A549 (cell line): ENCODE data around the gene CFAP46. TPM values are rescaled to one million over a fixed set of nuclear protein-coding genes. Genes with fewer than 3 reads are reported as not detected.

Experiments used
- ATAC-seq, 2 experiments: fragments of 200-7000 bp in 1 of 2; fragments of >200 bp in 1 of 2; cut with Nextera tagmentation in 1 of 2; cut with Tn5 transposase in 1 of 2; 3 replicates each; pipeline versions ENCODE4 v1.8.0 to v1.9.1; 2018 to 2020; ENCODE audit warnings: mild to moderate bottlenecking in 1 of 2, moderate library complexity in 1 of 2
- CTCF ChIA-PET: fragments of 300-600 bp; sonication (Branson Sonifier 250); formaldehyde crosslinking; extraction: SDS; loops from one replicate; lab custom pipeline; 2021; ENCODE audit warnings: antibody characterized with exemption, inconsistent platforms; lab: Yijun Ruan, JAX
- POLR2A ChIA-PET: fragments of 350-600 bp; formaldehyde crosslinking; extraction: SDS; loops from one replicate; lab custom pipeline; 2021; ENCODE audit warnings: antibody characterized with exemption, inconsistent platforms; lab: Yijun Ruan, JAX
- DNase-seq, 2 experiments: peaks; one replicate each; pipeline versions ENCODE4 v3.0.0 to v3.0.0-alpha.2; 2011 to 2016; ENCODE audit warnings: low read depth in 1 of 2, low spot score in 1 of 2
- FAIRE-seq: peaks from 2 replicates; lab custom pipeline; 2011; peaks lifted over from hg19 to GRCh38; lab: Jason Lieb, UNC
- H3K27ac ChIP-seq, 2 experiments: fragments of >200 bp; sonication (Bioruptor Twin); formaldehyde crosslinking; 3 replicates each; pipeline ENCODE4 v1.5.1; 2016 to 2017
- H3K4me1 ChIP-seq: fragments of >200 bp; sonication (Bioruptor Twin); formaldehyde crosslinking; 3 replicates; pipeline ENCODE4 v1.6.1; 2016
- H3K4me2 ChIP-seq: fragments of >200 bp; sonication (Bioruptor Twin); formaldehyde crosslinking; 3 replicates; pipeline ENCODE4 v1.6.1; 2016
- H3K4me3 ChIP-seq: fragments of >200 bp; sonication (Bioruptor Twin); formaldehyde crosslinking; 3 replicates; pipeline ENCODE4 v1.5.1; 2016
- H3K9me3 ChIP-seq: fragments of >200 bp; sonication (Bioruptor Twin); formaldehyde crosslinking; 3 replicates; pipeline ENCODE4 v1.6.1; 2016
- CBX8 ChIP-seq: fragments of 200-600 bp; sonication (generic); IDR thresholded peaks from 2 replicates; pipeline ENCODE4 v1.6.1; 2016
- EHF ChIP-seq: fragments of 250-450 bp; sonication (Bioruptor Pico); IDR thresholded peaks from 2 replicates; pipeline ENCODE4 v1.5.0; 2020; ENCODE audit warnings: mild to moderate bottlenecking
- ESRRA ChIP-seq: fragments of 150-350 bp; IDR thresholded peaks from 2 replicates; pipeline ENCODE4 v1.6.1; 2014; ENCODE audit warnings: mild to moderate bottlenecking, low read length, borderline replicate concordance
- FOSB ChIP-seq: fragments of 250-450 bp; sonication (Bioruptor Pico); IDR thresholded peaks from 2 replicates; pipeline ENCODE4 v1.5.0; 2020; ENCODE audit warnings: mild to moderate bottlenecking, moderate library complexity
- FOSL2 ChIP-seq, 2 experiments: fragments of 450-650 bp in 1 of 2; fragments of >200 bp in 1 of 2; sonication (Bioruptor Twin) in 1 of 2; formaldehyde crosslinking; IDR thresholded peaks; 2 replicates each; pipeline versions ENCODE4 v1.5.0 to v1.6.1; 2016 to 2020; ENCODE audit warnings: mild to moderate bottlenecking in 1 of 2, moderate library complexity in 1 of 2
- FOXS1 ChIP-seq: fragments of 250-450 bp; sonication (Bioruptor Pico); IDR thresholded peaks from 2 replicates; pipeline ENCODE4 v1.5.0; 2020; ENCODE audit warnings: mild to moderate bottlenecking, moderate library complexity
- HOXB13 ChIP-seq: fragments of 250-450 bp; sonication (Bioruptor Pico); IDR thresholded peaks from 2 replicates; pipeline ENCODE4 v1.5.0; 2020; ENCODE audit warnings: low read depth, mild to moderate bottlenecking, moderate library complexity
- HOXB5 ChIP-seq: fragments of 250-450 bp; sonication (Bioruptor Pico); IDR thresholded peaks from 2 replicates; pipeline ENCODE4 v1.5.0; 2020; ENCODE audit warnings: mild to moderate bottlenecking, moderate library complexity
- JUNB ChIP-seq: fragments of >200 bp; sonication (Bioruptor Twin); formaldehyde crosslinking; IDR thresholded peaks from 2 replicates; pipeline ENCODE4 v1.6.1; 2016
- KDM1A ChIP-seq: fragments of 200-600 bp; sonication (generic); IDR thresholded peaks from 2 replicates; pipeline ENCODE4 v1.6.1; 2016; ENCODE audit warnings: low read depth, mild to moderate bottlenecking
- MYC ChIP-seq: IDR thresholded peaks from 2 replicates; pipeline ENCODE4 v1.6.1; 2012; ENCODE audit warnings: mild to moderate bottlenecking, inconsistent platforms, low read length, improper control_type of control experiment, borderline replicate concordance
- NFE2L2 ChIP-seq: fragments of 150-350 bp; conservative IDR thresholded peaks from 2 replicates; pipeline ENCODE4 v1.6.1; 2014; ENCODE audit warnings: low read length
- NPAS2 ChIP-seq: fragments of 250-450 bp; sonication (Bioruptor Pico); IDR thresholded peaks from 2 replicates; pipeline ENCODE4 v1.8.0; 2022; ENCODE audit warnings: mild to moderate bottlenecking, moderate library complexity, borderline replicate concordance
- POLR2A ChIP-seq: IDR thresholded peaks from 2 replicates; pipeline ENCODE4 v1.6.1; 2012; ENCODE audit warnings: mild to moderate bottlenecking, low read length
- POLR2AphosphoS2 ChIP-seq: conservative IDR thresholded peaks from 2 replicates; pipeline ENCODE4 v1.6.1; 2012; ENCODE audit warnings: low read length, improper control_type of control experiment, inconsistent platforms
- RCOR1 ChIP-seq: fragments of 150-350 bp; IDR thresholded peaks from 2 replicates; pipeline ENCODE4 v1.6.1; 2014; ENCODE audit warnings: antibody characterized with exemption, low read length, low read depth
- RFX5 ChIP-seq: fragments of 450-650 bp; IDR thresholded peaks from 2 replicates; pipeline ENCODE4 v1.7.1; 2014; ENCODE audit warnings: antibody characterized with exemption, mild to moderate bottlenecking, moderate library complexity
- SREBF2 ChIP-seq: fragments of 450-650 bp; IDR thresholded peaks from 2 replicates; pipeline ENCODE4 v1.6.1; 2014; ENCODE audit warnings: mild to moderate bottlenecking, moderate library complexity
- ZNF302 ChIP-seq: fragments of 250-450 bp; sonication (Bioruptor Pico); IDR thresholded peaks from 2 replicates; pipeline ENCODE4 v1.9.0; 2021; ENCODE audit warnings: inconsistent platforms, mild to moderate bottlenecking, moderate library complexity
- WGBS: methylation state at CpG from one replicate; pipeline ENCODE4 v1.1.6; 2017; ENCODE audit errors: missing lambda C conversion rate; 5-methylcytosine and 5-hydroxymethylcytosine counted together
- polyA plus RNA-seq, 4 experiments: library from polyadenylated mRNA; depleted of rRNA in 3 of 4; stranded (reverse); fragments of >200 nt; fragmentation: RNase III in 1 of 4; extraction: RNeasy Plus Mini Kit Qiagen cat#74134 plus additional on column Dnase treatment in 1 of 4; gene quantifications; 2 replicates in 3 of 4; 3 replicates in 1 of 4; pipeline ENCODE4 v1.2.3, GENCODE V29; 2011 to 2017
- TF ChIP-seq, protein P1 (sequence below): fragments of 250-450 bp; sonication (Bioruptor Pico); IDR thresholded peaks from 2 replicates; pipeline ENCODE4 v1.5.0; 2020; ENCODE audit warnings: low read depth, mild to moderate bottlenecking, moderate library complexity
- TF ChIP-seq, protein P2 (sequence below): fragments of 200-600 bp; sonication (generic); IDR thresholded peaks from 2 replicates; pipeline ENCODE4 v1.6.1; 2016; ENCODE audit warnings: antibody characterized with exemption, mild to moderate bottlenecking, moderate library complexity
- TF ChIP-seq, protein P3 (sequence below): fragments of >200 bp; sonication (Bioruptor Twin); formaldehyde crosslinking; IDR thresholded peaks from 3 replicates; pipeline ENCODE4 v1.5.1; 2016
- TF ChIP-seq, protein P4 (sequence below): fragments of >200 bp; sonication (Bioruptor Twin); formaldehyde crosslinking; IDR thresholded peaks from 2 replicates; pipeline ENCODE4 v1.6.1; 2016

Gene CFAP46
- polyA plus RNA-seq, 2 of the 4 experiments (the other 2 are of a cell fraction) = 0.88 to 1.8 TPM

DNA sequence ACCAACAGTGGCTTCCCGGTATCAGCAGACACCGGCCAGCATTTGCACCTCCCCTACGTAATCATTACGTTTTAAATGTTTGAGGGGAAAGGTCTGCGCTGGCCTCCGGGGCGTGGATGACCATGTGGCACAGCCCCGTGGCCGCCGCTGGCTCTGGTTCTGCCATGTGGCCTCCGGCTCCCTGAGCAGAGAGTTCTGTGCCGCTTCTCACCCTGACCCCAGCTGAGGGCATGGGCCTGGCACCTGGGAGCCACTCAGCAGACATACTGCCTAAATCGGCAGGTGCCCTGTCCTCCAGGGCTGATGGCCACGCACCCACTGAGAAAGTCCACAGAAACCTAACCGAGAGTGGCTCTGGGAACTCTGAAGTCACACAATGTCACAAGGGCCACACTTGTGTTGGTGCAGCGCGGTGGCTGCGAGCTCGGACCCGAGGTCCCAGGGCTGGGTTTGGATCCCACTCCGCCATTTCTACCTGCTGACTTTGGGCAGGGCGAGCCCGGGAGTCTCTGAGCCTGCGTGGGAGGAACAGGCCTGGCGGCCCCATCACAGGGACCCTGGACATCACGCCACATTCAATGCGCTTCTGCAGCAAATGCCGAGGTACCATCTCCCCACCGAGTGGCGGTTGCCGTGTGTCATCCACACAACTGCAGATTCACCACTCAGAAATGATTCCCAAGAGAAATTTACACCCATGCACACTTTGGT, 25.3 kb downstream of the CFAP46 start:
- POLR2A ChIA-PET = no interaction called here
- DNase-seq = no peak
- Histone ChIP-seq H3K4me1 (no peaks in the 10 kb centered on the region), H3K4me2 (no peak overlapping the region), H3K9me3 (no peaks in the 10 kb centered on the region), H3K4me3 (no peak overlapping the region)
- 41% methylated on average over 18 of the region's 31 CpGs for WGBS
- no peak for ATAC-seq
- TF ChIP-seq POLR2A = no peak
- TF ChIP-seq JUNB = no peak
- TF ChIP-seq ZNF302 (CRISPR knock-in tag) = no peak
- no peak for TF ChIP-seq FOSL2 (IDR thresholded peaks at IDR 0.05)
- TF ChIP-seq FOSL2 (CRISPR knock-in tag; IDR thresholded peaks at IDR 0.05) = no peak
- no peak for TF ChIP-seq HOXB5 (CRISPR knock-in tag)
- TF ChIP-seq, all 56 proteins: peak for 0
- no peak overlapping the region for H3K27ac ChIP-seq
- CTCF ChIA-PET = interaction anchor here (1.2 kb wide), 1 partner anchor 12 kb away, joined by 3 read pairs; no protein-coding TSS in a partner anchor
- FAIRE-seq = no peak

DNA sequence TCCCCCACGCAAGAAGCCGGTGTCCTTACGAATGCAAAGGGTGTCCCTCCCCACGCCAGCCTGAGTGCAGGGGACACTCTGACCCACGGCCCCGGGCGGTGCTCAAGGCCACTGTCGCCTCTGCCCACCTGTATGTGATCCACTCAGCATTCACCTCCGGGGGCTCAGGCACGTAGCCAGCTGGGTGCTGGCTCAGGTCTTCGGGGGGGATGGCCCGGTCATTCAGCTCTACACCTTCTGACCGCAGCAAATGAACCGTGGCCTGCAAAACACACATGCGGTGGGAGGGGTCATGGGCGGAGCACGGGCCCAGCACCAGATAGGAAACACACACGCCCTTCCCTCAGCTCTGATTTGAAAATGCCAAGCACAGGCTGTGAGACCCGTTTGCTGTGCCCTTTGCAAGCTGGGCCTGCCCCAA, 25.9 kb downstream of the CFAP46 start:
- FAIRE-seq (no peak), ATAC-seq (no peak), DNase-seq (no peak)
- H3K4me1 ChIP-seq = no peaks in the 10 kb centered on the region
- POLR2A ChIA-PET = no interaction called here
- H3K27ac ChIP-seq = no peak overlapping the region
- H3K4me2 ChIP-seq = no peak overlapping the region
- no peak overlapping the region for H3K4me3 ChIP-seq
- WGBS = 51% methylated on average over 18 of the region's 19 CpGs
- H3K9me3 ChIP-seq = no peaks in the 10 kb centered on the region
- CTCF ChIA-PET = interaction anchor here (1.1 to 1.2 kb wide), 2 partner anchors 11 to 24 kb away, joined by 3 read pairs; no protein-coding TSS in a partner anchor
- TF ChIP-seq FOSB (CRISPR knock-in tag) (no peak), RCOR1 (no peak), FOXS1 (CRISPR knock-in tag) (no peak), MYC (no peak), ESRRA (no peak), HOXB13 (CRISPR knock-in tag) (no peak), JUNB (no peak), SREBF2 (no peak), KDM1A (no peak), CBX8 (no peak), NPAS2 (CRISPR knock-in tag) (no peak), EHF (CRISPR knock-in tag) (no peak), RFX5 (no peak), POLR2AphosphoS2 (no peak), NFE2L2 (no peak)
- TF ChIP-seq, protein P1, sequence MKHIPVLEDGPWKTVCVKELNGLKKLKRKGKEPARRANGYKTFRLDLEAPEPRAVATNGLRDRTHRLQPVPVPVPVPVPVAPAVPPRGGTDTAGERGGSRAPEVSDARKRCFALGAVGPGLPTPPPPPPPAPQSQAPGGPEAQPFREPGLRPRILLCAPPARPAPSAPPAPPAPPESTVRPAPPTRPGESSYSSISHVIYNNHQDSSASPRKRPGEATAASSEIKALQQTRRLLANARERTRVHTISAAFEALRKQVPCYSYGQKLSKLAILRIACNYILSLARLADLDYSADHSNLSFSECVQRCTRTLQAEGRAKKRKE (CRISPR knock-in tag) = no peak
- TF ChIP-seq, protein P2, sequence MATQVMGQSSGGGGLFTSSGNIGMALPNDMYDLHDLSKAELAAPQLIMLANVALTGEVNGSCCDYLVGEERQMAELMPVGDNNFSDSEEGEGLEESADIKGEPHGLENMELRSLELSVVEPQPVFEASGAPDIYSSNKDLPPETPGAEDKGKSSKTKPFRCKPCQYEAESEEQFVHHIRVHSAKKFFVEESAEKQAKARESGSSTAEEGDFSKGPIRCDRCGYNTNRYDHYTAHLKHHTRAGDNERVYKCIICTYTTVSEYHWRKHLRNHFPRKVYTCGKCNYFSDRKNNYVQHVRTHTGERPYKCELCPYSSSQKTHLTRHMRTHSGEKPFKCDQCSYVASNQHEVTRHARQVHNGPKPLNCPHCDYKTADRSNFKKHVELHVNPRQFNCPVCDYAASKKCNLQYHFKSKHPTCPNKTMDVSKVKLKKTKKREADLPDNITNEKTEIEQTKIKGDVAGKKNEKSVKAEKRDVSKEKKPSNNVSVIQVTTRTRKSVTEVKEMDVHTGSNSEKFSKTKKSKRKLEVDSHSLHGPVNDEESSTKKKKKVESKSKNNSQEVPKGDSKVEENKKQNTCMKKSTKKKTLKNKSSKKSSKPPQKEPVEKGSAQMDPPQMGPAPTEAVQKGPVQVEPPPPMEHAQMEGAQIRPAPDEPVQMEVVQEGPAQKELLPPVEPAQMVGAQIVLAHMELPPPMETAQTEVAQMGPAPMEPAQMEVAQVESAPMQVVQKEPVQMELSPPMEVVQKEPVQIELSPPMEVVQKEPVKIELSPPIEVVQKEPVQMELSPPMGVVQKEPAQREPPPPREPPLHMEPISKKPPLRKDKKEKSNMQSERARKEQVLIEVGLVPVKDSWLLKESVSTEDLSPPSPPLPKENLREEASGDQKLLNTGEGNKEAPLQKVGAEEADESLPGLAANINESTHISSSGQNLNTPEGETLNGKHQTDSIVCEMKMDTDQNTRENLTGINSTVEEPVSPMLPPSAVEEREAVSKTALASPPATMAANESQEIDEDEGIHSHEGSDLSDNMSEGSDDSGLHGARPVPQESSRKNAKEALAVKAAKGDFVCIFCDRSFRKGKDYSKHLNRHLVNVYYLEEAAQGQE = no peak
- TF ChIP-seq, protein P3, sequence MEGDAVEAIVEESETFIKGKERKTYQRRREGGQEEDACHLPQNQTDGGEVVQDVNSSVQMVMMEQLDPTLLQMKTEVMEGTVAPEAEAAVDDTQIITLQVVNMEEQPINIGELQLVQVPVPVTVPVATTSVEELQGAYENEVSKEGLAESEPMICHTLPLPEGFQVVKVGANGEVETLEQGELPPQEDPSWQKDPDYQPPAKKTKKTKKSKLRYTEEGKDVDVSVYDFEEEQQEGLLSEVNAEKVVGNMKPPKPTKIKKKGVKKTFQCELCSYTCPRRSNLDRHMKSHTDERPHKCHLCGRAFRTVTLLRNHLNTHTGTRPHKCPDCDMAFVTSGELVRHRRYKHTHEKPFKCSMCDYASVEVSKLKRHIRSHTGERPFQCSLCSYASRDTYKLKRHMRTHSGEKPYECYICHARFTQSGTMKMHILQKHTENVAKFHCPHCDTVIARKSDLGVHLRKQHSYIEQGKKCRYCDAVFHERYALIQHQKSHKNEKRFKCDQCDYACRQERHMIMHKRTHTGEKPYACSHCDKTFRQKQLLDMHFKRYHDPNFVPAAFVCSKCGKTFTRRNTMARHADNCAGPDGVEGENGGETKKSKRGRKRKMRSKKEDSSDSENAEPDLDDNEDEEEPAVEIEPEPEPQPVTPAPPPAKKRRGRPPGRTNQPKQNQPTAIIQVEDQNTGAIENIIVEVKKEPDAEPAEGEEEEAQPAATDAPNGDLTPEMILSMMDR = no peak
- TF ChIP-seq, protein P4, sequence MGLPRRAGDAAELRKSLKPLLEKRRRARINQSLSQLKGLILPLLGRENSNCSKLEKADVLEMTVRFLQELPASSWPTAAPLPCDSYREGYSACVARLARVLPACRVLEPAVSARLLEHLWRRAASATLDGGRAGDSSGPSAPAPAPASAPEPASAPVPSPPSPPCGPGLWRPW = no peak
